ENCODE results near the gene TNFAIP1.

DNA sequence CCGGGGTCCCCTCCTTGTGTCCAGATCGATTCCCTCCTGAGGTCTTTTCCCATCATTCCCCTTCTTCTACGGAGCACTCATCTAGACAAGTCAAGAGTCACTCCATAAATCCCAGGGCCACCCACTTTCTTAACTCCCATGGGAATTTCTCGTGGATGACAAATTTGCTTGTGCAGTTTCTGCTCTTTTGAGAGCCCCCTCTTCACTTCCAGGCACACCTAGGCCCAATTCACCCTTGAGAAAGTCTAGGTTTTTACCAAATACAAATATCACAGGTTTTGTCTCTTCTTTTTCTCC is 22.3 kb downstream of the TNFAIP1 start:
- TF ChIP-seq POLR2A (IDR thresholded peaks at IDR 0.05): no peak
- TF ChIP-seq, protein P1, sequence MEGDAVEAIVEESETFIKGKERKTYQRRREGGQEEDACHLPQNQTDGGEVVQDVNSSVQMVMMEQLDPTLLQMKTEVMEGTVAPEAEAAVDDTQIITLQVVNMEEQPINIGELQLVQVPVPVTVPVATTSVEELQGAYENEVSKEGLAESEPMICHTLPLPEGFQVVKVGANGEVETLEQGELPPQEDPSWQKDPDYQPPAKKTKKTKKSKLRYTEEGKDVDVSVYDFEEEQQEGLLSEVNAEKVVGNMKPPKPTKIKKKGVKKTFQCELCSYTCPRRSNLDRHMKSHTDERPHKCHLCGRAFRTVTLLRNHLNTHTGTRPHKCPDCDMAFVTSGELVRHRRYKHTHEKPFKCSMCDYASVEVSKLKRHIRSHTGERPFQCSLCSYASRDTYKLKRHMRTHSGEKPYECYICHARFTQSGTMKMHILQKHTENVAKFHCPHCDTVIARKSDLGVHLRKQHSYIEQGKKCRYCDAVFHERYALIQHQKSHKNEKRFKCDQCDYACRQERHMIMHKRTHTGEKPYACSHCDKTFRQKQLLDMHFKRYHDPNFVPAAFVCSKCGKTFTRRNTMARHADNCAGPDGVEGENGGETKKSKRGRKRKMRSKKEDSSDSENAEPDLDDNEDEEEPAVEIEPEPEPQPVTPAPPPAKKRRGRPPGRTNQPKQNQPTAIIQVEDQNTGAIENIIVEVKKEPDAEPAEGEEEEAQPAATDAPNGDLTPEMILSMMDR (IDR thresholded peaks at IDR 0.05 in 4 of 5, conservative IDR thresholded peaks at IDR 0.05 in 1 of 5): no peak
